GM19438 (cell line): ENCODE data around the gene RAB40B.

Experiments used
- ATAC-seq: cut with Tn5 transposase; IDR thresholded peaks from one replicate; pipeline ENCODE4 v1.9.1; 2021; ENCODE audit warnings: low read depth; ENCODE audit not compliant: unreplicated experiment

Gene RAB40B

GRCh38 chr17:82693168-82693867 is 5.2 kb downstream of the RAB40B start:
- no peak for ATAC-seq

GRCh38 chr17:82692268-82692667 is 6.2 kb downstream of the RAB40B start:
- no peak for ATAC-seq

DNA sequence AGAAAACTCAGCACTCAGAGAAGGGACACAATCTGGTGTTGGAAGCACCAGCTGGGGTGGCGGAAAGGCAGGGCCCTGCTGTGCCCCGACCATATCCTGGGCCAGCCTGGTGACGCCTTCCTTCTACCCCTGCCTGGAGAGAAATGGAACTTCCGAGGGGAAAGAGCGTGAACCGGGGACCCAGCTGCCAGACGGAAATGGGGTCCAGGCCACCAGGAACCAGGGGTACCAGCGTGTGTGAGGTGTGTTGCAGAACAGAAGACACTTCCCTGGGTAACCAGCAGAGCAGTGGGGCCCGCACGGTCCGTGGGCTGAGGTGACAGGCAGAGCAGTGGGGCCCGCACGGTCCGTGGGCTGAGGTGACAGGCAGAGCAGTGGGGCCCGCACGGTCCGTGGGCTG is 6.8 kb downstream of the RAB40B start:
- no peak for ATAC-seq

DNA sequence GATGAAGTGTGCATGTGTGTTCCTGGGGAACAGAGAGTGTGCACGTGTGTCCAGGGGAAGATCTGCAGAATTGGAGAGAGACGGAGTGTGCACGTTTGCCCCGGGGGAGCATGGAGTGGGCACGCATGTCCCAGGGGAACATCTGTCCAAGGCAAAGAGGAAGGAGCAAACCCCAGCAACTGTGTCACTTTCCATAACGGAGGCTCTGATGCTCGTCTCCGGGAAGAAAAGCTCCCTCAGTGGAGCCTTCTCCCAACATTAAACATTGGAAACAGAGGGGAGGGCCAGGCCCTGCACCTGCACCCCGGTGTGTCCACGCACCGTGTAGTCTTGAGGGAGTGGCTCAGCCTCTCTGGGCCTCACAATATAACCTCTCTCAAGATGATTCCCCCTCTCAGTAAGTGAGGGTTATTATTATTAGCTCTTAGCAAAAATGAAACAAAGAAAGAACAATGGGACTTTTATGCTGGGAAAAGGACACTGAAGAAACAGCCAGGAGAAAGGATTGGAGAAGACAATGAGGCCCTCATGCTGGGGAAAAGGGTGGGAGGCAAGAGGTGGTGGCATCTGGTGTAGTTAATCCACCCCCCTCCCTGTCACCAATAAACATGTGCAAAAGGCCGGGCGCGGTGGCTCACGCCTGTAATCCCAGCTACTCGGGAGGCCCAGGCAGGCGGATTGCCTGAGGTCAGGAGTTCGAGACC is 7.6 kb downstream of the RAB40B start:
- ATAC-seq = no peak

- ATAC-seq = no peak
Measured at GRCh38 chr17:82689077-82689476, 9.4 kb downstream of the RAB40B start.

DNA sequence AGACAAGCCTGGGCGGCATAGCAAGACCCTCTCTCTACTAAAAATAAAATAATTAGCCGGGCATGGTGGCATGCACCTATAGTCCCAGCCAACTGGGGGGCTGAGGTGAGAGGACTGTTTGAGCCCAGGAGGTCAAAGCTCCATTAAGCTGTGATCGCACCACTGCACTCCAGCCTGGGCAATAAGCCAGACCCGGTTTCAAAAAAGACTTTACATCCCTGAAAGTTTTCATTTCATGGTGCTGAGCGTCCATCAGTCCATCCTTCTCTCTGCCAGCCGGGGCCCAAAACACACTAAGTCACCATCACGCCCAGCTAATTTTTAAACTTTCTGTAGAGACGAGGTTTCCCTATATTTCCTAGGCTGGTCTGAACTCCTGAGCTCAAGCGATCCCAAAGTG is 10.6 kb downstream of the RAB40B start:
- ATAC-seq = no peak

DNA sequence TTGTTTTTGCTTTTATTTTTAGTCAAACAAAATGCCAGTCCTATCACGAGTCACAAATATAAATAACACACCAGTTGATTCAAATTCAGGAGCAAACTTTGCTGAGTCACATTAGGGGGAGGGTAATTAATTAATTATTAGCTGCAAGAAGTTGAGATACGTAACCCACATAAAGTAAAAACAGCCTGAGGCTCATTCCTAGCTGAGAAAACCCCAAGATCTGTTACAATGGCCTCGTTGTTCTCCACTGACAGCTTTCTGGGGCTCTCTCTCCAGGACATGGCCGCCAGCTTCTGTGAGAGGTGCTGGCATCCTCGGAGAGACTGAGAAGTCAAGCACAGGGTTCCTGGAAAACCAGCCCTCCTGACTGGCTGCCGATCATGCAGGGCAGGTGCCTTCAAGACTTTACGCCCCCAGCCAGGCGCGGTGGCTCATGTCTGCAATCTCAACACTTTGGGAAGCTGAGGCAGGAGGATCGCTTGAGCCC is 11.1 kb downstream of the RAB40B start:
- ATAC-seq = no peak

GRCh38 chr17:82686366-82687324 is 11.9 kb downstream of the RAB40B start:
- no peak for ATAC-seq

- no peak for ATAC-seq
Measured at GRCh38 chr17:82685291-82685690, 13.2 kb downstream of the RAB40B start.

DNA sequence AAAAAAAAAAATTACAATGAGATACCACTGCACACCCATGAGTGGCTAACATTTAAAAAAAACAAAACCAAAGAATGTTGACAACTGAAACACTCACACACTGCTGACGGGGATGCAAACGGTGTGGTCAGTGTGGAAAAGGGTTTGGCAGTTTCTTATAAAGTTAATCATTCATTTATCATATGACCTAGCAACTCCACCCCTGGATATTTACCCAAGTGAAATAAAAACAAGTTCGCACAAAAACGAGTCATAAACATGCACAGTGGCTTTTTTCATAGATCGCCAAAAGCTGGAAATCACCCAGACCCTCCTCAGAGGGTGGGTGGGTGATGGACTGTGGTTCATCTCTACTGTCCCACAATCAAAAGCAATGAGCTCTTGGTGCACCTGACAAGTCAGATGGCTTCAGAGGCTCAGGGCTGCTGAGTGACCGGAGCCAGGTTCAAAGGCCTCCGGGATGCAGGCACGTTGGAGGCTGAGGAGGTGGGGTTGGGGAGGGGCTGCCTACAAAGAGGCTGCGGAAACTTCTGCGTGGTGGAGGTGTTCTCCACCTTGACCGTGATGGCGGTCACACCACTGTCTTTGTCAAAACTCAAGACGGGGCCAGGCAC is 14.2 kb downstream of the RAB40B start:
- no peak for ATAC-seq

GRCh38 chr17:82683534-82683933 is 15.0 kb downstream of the RAB40B start:
- ATAC-seq = no peak

- no peak for ATAC-seq
Measured at GRCh38 chr17:82681547-82681946, 17.0 kb downstream of the RAB40B start.

DNA sequence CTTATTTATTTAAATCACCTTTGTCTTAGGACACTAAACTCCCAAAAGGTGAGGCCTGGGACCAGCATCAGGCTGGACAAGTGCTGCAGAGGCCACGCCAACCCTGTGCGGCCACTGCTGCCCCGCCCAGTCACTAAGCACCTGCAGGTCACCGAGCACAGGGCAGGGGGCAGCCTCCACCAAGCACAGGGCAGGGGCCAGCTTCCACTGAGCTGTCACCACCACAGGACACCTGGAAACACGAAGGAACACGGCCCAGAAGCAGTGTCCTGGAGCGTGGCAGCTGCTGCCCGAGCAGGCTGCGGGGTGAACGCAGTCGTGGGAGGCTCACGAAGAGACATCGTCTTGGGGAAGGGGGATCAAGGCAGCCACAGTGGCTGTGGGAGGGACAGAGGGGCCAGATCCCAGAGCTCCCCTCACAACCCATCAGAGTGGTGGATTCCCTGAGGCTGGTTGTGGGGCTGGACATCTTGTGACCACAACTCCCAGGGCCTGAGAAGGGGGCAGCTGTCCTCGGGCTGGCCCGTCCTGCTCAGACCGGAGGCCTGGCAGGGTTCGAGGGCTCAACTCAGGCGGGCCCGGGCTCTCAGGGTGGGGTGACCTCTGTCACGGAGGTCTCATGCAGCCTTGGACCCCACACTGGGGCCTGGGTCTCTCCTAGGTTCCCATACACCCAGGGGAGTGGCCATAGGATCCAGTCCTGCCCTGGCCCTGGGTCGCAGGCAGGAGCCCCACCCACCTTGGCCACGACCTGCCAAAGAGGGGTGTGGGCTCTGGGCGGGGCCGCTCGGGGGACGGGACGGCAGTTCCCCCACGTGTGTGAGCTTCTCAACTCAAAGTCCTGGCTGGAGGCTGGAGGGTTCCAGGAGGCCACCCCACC is 18.7 kb downstream of the RAB40B start:
- ATAC-seq = no peak

DNA sequence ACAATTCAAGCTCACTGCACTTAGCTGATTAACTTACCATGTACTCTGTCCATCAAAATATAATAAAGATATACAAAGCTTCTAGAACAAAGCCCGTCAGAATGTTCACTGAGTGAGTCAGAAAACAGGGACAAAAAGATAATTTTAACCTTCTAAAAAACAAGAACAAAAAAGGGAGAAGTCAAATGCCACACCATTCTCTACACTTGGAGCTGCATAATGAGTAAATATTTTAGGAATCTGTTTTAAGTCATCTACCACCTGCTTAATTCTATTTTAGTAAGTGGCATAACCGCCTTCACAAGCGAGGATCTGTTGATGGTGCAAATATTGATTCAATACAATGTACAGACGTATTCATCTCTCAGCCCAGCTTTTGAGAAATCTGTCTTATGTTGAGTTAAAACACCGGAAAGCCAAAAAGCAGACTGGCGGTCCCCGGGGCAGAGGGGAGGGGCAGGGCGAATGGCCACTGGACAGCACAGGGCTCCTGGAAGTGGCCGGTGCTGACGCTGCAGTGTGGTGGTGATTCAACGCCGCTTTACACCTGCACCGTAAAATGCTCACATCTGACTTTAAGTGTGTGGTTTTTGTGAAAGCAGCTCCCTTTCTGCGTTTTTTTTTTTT is 20.1 kb downstream of the RAB40B start:
- ATAC-seq = no peak

DNA sequence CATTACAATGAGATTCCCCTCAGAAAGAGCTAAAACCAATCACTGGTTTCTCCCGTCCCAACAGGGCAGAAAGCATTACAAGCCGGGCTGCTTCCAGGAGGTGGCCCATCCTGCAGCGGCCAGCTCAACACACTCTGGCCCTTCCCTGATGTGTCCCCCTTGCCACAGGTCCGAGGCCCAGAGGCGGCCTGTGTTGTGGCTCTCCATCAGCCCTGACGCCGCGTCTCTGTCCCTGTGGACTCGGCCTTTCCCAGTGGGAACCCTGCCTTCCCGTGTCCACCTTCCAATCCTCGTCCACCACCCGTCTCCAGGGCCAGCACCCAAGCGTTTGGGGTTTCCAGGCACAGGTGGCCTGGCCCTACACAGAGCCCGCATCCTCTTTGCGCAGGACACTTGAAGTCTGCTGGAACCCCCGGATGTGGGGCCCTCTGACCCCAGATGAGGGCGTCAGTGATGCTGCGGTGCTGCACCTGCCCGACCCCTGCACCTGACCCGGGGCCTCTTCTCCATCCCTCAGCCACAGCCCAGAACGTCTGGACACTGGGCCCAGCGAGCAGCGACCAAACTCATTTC is 21.1 kb downstream of the RAB40B start:
- ATAC-seq = no peak

DNA sequence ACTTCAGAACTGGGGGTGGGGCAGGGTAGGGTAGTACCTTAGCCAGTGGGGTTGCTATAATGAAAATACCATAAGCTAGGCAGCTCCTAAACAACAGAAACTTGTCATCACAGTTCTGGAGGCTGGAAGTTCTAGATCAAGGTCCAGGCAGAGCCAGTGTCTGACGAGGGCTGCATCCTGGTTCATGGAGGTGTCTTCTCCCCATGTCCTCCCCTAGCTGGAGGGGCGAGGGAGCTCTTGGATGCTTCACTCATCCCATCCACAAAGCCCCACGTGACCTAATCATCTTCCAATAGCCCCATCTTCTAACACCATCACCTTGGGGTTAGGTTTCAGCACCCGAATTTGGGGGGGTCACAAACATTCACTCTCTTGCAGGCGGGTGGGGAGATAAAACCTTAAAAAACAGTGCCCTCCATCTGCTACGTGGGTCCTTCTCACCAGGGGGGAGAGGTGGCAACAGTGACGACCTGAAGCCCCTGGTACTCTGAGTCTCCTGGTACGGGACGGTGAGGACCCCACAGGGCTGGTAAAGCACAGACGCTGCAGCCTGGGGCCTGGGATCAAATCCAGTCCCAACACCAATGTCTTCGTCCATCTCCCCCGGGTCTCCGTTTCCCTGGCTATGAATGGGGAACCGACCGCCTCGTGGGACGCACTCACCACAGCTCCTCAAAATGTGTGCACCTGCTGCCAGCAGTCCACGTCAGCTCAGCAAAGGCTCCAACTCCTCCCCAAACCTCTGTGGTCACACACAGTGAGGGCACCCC is 22.8 kb downstream of the RAB40B start:
- no peak for ATAC-seq

- no peak for ATAC-seq
Measured at GRCh38 chr17:82674656-82675475, 23.6 kb downstream of the RAB40B start.
